Upper lobe of right lung (tissue), 1 donor: Measurements from ENCODE around the gene HYAL2. TPM values are rescaled to one million over a fixed set of nuclear protein-coding genes. Genes with fewer than 3 reads are reported as not detected.

Source experiments
- ATAC-seq: fragments of 200-7000 bp; cut with Tn5 transposase; one replicate; pipeline ENCODE4 v1.9.1; 2020; ENCODE audit warnings: mild to moderate bottlenecking, moderate library complexity
- DNase-seq: peaks from one replicate; pipeline ENCODE4 v3.0.0-alpha.2; 2020
- H3K27ac ChIP-seq: fragments of 200-600 bp; one replicate; pipeline ENCODE4 v1.8.0; 2022
- H3K27me3 ChIP-seq: fragments of 200-600 bp; one replicate; pipeline ENCODE4 v1.8.0; 2022; ENCODE audit warnings: mild to moderate bottlenecking
- H3K36me3 ChIP-seq: fragments of 200-600 bp; one replicate; pipeline ENCODE4 v1.8.0; 2022
- H3K4me1 ChIP-seq: fragments of 200-600 bp; one replicate; pipeline ENCODE4 v1.8.0; 2022
- H3K4me3 ChIP-seq: fragments of 200-600 bp; one replicate; pipeline ENCODE4 v1.8.0; 2022; ENCODE audit warnings: mild to moderate bottlenecking
- H3K9me3 ChIP-seq: fragments of 200-600 bp; one replicate; pipeline ENCODE4 v1.8.0; 2022
- CTCF ChIP-seq: fragments of 200-600 bp; IDR thresholded peaks from one replicate; pipeline ENCODE4 v1.8.0; 2022; ENCODE audit warnings: antibody characterized with exemption
- intact Hi-C: fragments of 100-400 bp; cut with DNase I; formaldehyde crosslinking; loops from one replicate; pipeline ENCODE4 v1.11.0; 2022
- total RNA-seq: library from RNA; stranded (reverse); fragmentation: NEBNext Ultra II Directional; extraction: Animal tissue kit (Norgen Biotek cat#: 25700); gene quantifications from one replicate; pipeline ENCODE4 v1.2.1, GENCODE V29; 2021
- donor health status: DM: no; HTN: yes; CAD: no; lungs with severe emphysema.

HYAL2 gene
- total RNA-seq, 1 donor from 2014 or later: 303 TPM

DNA sequence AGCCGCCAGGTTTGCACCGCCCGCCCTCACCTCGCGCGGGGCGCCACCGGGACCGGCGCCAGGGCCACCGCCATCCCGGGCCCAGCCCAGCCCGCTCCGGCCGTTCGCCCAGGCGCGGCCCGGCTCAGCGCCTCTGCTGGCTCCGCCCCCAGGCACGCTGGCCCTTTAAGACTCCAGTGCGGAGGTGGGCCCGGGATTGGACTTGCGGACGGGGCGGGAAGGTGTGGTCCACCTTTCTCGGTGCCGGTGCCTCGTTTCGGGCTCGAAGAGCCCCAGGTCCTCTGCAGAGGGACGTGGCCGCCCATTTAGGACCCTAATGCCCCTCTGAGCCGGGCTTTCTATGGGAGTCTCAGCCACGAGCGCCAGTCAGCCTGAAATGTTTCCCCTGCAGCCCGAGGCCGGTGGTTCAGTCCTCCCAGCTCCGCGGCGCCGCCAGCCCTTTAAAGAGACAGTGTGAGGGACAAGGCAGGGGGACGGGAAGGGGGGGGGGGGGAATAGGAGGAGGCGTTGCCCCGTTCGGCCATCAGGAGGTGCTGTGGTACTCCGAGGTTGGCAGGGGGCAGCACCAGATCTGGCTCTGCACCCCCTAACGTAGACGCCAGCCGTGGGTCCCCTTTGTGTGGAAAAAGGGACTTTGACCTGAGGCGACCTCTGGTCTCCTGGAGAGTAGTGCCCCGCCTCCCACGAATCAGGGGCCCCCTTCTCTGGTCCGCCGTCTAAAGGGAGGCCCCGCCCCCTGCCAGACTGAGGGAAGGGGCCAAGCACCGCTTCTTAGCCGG, 1.0 kb downstream of the HYAL2 start:
- Histone ChIP-seq H3K9me3 (no peaks in the 10 kb centered on the region), H3K36me3 (peaks cover 40% of the 10 kb centered on the region), H3K27ac (peak overlapping the region; percentile 98), H3K27me3 (no peaks in the 10 kb centered on the region), H3K4me3 (peak overlapping the region; percentile 66), H3K4me1 (peaks cover 66% of the 10 kb centered on the region)
- peak; percentile 95 for DNase-seq
- TF ChIP-seq CTCF: peak; percentile 58
- peak; percentile 78 for ATAC-seq
- intact Hi-C loops: no loop called here

- H3K27me3 ChIP-seq: no peaks in the 10 kb centered on the region
- DNase-seq (peak; percentile 92), ATAC-seq (peak; percentile 66)
- H3K4me3 ChIP-seq: peak overlapping the region; percentile 66
- TF ChIP-seq CTCF: no peak
- H3K36me3 ChIP-seq: peaks cover 39% of the 10 kb centered on the region
- peak overlapping the region; percentile 98 for H3K27ac ChIP-seq
- no peaks in the 10 kb centered on the region for H3K9me3 ChIP-seq
- peaks cover 72% of the 10 kb centered on the region for H3K4me1 ChIP-seq
- intact Hi-C loops: no loop called here
These were observed 1.7 kb downstream of the HYAL2 start for GRCh38 chr3:50320853-50321335.

DNA sequence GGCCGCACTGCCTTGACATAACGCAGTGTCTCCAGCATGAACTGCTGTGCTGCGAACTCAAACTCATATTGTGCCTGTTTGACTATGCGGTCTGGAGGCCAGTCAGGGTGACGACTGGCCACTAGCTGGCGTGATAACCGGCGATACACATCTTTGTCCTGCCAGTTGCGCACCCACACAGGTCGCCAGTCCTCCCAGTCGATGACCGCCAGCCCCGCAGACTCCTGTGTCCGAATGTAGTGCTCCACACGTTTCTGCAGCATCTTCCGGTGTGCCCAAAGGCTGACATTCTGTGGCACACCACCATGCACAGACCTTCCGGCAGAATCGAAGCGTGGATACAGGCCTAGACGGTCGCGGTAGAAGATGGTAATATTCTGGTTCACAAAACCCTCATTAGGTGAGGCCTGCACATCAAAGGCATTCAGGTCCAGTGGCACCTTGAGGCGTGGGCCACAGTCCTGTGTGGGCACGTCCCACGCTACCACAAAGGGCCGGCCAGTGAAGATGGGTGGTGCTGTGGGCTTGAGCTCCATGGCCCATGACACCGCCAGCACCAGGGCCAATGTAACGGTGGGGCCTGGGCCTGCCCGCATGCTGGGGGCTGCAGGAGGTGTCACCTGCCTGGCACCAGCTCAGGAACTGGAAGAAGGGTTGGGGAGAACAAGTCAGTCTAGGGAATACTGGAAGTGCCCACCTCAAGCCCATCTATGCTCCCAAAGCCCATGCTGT, 2.5 kb downstream of the HYAL2 start:
- Histone ChIP-seq H3K9me3 (no peaks in the 10 kb centered on the region), H3K36me3 (peaks cover 33% of the 10 kb centered on the region), H3K27me3 (no peaks in the 10 kb centered on the region), H3K4me1 (peaks cover 76% of the 10 kb centered on the region), H3K27ac (peak overlapping the region; percentile 98), H3K4me3 (peak overlapping the region; percentile 66)
- intact Hi-C loops: no loop called here
- no peak for DNase-seq
- no peak for ATAC-seq
- TF ChIP-seq CTCF: no peak

DNA sequence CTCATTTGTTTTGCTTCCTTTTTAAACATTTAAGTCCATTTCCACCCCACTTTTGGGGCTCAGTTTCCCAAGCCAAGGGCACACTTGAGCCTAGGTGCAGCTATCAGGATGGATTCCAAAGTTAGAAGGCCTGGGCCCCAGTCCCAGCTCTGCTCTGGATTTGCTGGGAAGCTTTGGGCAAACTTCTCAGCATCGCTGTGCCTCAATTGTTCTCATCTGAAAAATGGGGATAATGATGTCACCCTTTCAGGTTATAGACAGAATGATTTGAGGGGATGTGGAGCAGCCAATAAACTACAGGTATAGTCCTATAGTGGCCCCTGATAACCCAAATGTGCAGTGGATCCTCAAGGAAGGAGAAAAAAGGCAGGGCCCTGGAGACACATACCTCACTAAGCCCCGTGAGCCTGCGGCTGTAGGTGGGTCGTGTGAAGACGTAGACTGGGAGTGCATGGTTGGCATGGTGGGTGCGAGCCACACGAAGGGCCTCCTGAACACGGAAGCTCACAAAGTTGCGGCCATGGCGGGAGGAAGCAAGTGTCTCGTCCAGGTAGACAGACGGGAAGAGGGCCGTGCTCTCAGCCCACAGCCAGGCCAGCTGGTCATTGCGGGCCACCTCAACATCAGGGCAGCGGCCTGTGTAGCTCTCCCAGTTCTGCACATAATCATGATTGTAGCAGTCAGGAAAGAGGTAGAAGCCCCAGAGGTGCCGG, 3.2 kb downstream of the HYAL2 start:
- peaks cover 33% of the 10 kb centered on the region for H3K36me3 ChIP-seq
- H3K4me1 ChIP-seq: peaks cover 70% of the 10 kb centered on the region
- H3K27me3 ChIP-seq: no peaks in the 10 kb centered on the region
- peak overlapping the region; percentile 98 for H3K27ac ChIP-seq
- intact Hi-C loops: no loop called here
- peak overlapping the region; percentile 66 for H3K4me3 ChIP-seq
- no peaks in the 10 kb centered on the region for H3K9me3 ChIP-seq
- no peak for DNase-seq
- TF ChIP-seq CTCF: no peak
- no peak for ATAC-seq

GRCh38 chr3:50318615-50319014, 3.9 kb downstream of the HYAL2 start:
- ATAC-seq: no peak
- Histone ChIP-seq H3K4me3 (peak overlapping the region; percentile 66), H3K9me3 (no peaks in the 10 kb centered on the region), H3K4me1 (peaks cover 64% of the 10 kb centered on the region), H3K27me3 (no peaks in the 10 kb centered on the region), H3K27ac (peak overlapping the region; percentile 98), H3K36me3 (peaks cover 33% of the 10 kb centered on the region)
- no peak for TF ChIP-seq CTCF
- no peak for DNase-seq
- intact Hi-C loops: no loop called here
